ENCODE data around the gene PRSS16. TPM values are rescaled to one million over a fixed set of nuclear protein-coding genes. Genes with fewer than 3 reads are reported as not detected.

PRSS16 gene
- total RNA-seq, 4 donors from 2014 or later: 0.84 to 2.5 TPM; not detected in 2

- TF ChIP-seq CTCF (IDR thresholded peaks at IDR 0.05): no peak
Measured at GRCh38 chr6:27293436-27294098, 46.1 kb downstream of the PRSS16 start.

GRCh38 chr6:27294409-27294808, 46.9 kb downstream of the PRSS16 start:
- ATAC-seq (ENCODE audit: low FRiP score) (no peak), DNase-seq (ENCODE audit: low spot score) (no peak)

More at GRCh38 chr6:27293436-27294098, 46.1 kb downstream of the PRSS16 start:
- DNase-seq (ENCODE audit: low spot score) (no peak), ATAC-seq (ENCODE audit: low FRiP score) (no peak)

GRCh38 chr6:27295301-27296079, 48.0 kb downstream of the PRSS16 start:
- DNase-seq (ENCODE audit: low spot score) (no peak), ATAC-seq (ENCODE audit: low FRiP score) (no peak)
- TF ChIP-seq CTCF (IDR thresholded peaks at IDR 0.05): no peak

More at GRCh38 chr6:27294409-27294808, 46.9 kb downstream of the PRSS16 start:
- TF ChIP-seq CTCF (IDR thresholded peaks at IDR 0.05): no peak

- DNase-seq (ENCODE audit: low spot score) (no peak), ATAC-seq (ENCODE audit: low FRiP score) (no peak)
- no peak for TF ChIP-seq CTCF (IDR thresholded peaks at IDR 0.05)
Measured at GRCh38 chr6:27296106-27296783, 48.7 kb downstream of the PRSS16 start.

GRCh38 chr6:27297484-27297856, 50.0 kb downstream of the PRSS16 start:
- no peak for TF ChIP-seq CTCF (IDR thresholded peaks at IDR 0.05)
- no peak for ATAC-seq (ENCODE audit: low FRiP score)
- no peak for DNase-seq (ENCODE audit: low spot score)

- TF ChIP-seq CTCF (IDR thresholded peaks at IDR 0.05): no peak
- DNase-seq (ENCODE audit: low spot score) (no peak), ATAC-seq (ENCODE audit: low FRiP score) (no peak)
Measured at GRCh38 chr6:27297857-27298730, 50.6 kb downstream of the PRSS16 start.

Measured in omental fat pad (tissue), 4 donors.